OCI-LY3 (cell line): ENCODE data around the gene GRK3.

Source experiments
- H2AFZ ChIP-seq: fragments of 200-600, 300-600 bp; shearing (Covaris generic); 2 replicates; pipeline ENCODE4 v1.6.0; 2014; ENCODE audit warnings: antibody characterized with exemption, low read depth, low read length
- H3K27ac ChIP-seq: fragments of 200-600, 300-600 bp; sonication (generic); 2 replicates; pipeline ENCODE4 v1.5.1; 2014; ENCODE audit warnings: mild to moderate bottlenecking, low read length, moderate library complexity, mixed read lengths
- H3K27me3 ChIP-seq: fragments of 200-600, 300-600 bp; sonication (generic); 2 replicates; pipeline ENCODE4 v1.6.1; 2014; ENCODE audit warnings: low read depth, low read length, mixed read lengths
- H3K36me3 ChIP-seq: fragments of 200-600, 300-600 bp; sonication (generic); replicated peaks from 2 replicates; pipeline ENCODE3; 2014; ENCODE audit warnings: low read depth, low read length, mixed read lengths
- H3K4me1 ChIP-seq: fragments of 300-600, 200-600 bp; sonication (generic); 2 replicates; pipeline ENCODE4 v1.6.1; 2014; ENCODE audit warnings: low read length, mixed read lengths
- H3K4me2 ChIP-seq: fragments of 200-600, 300-600 bp; sonication (generic); 2 replicates; pipeline ENCODE4 v1.6.1; 2014; ENCODE audit warnings: low read length, mixed read lengths
- H3K4me3 ChIP-seq: fragments of 300-600, 200-600 bp; sonication (generic); 2 replicates; pipeline ENCODE4 v1.5.1; 2014; ENCODE audit warnings: antibody characterized with exemption, mild to moderate bottlenecking, low read length, moderate library complexity
- H3K79me2 ChIP-seq: fragments of 300-600, 200-600 bp; shearing (Covaris generic); 2 replicates; pipeline ENCODE4 v1.6.1; 2014; ENCODE audit warnings: mild to moderate bottlenecking, low read length, mixed read lengths
- H3K9ac ChIP-seq: fragments of 300-600, 200-600 bp; shearing (Covaris generic); 2 replicates; pipeline ENCODE4 v1.6.0; 2014; ENCODE audit warnings: mild to moderate bottlenecking, low read length, moderate library complexity
- H3K9me3 ChIP-seq: fragments of 200-600, 300-600 bp; shearing (Covaris generic); 2 replicates; pipeline ENCODE4 v1.6.1; 2014; ENCODE audit warnings: low read length, mixed read lengths; ENCODE audit not compliant: insufficient read depth
- H4K20me1 ChIP-seq: fragments of 200-600, 300-600 bp; sonication (generic); 2 replicates; pipeline ENCODE4 v1.6.1; 2016; ENCODE audit warnings: low read length, mixed read lengths; ENCODE audit not compliant: insufficient read depth
- EZH2phosphoT487 ChIP-seq: fragments of 200-600 bp; shearing (Covaris generic); IDR thresholded peaks from 2 replicates; pipeline ENCODE4 v1.6.1; 2018; ENCODE audit warnings: antibody characterized with exemption, mixed run types, low read depth
- TF ChIP-seq, protein P1 (sequence below): fragments of 200-600, 300-600 bp; sonication (generic); IDR thresholded peaks from 2 replicates; pipeline ENCODE4 v1.5.1; 2014; ENCODE audit warnings: antibody characterized with exemption, low read length, low read depth

The GRK3 gene

DNA sequence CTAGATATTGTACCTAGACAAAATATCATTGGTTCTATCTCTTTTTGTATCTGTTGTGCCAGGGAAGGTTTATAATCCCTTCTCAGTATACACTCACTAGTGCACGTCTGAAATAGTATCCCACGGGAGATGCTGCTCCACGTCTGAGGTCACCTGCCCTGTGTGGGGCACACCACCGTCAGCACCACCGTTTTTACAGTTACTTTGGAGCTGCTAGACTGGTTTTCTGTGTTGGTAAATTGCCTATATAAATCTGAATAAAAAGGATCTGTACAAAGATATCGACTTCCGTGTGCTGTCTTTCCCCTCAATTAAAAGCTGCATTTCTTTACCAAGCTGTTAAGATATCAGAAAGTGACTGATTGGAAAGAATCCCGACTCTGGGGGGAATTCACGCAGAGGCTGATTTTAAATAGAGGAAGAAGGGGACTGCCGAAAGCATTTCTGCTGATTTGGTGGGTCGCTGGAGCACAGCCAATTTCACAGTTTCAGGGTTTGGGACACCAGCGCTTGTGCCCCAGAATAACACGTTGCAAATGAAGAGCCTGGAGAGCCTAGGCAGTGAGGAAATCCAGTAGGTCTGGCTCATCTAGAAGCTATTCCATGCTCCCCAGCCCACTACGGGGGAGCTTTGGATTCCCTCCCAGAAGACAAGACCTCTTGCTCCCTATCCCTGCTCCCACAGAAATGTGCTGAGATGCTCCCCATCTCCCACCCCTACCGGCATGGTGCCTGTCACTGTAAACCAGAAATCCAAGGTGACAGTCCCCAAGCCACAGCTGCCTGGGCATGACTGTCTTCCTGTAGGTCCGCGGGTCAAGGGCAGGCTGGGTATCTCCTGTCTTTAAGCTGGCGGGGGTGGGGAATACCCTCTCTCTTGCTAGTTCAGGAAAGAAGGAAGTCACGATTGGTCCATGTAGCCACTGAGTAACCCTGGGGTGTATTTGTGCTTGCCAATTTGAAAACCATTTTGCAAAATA lies 164.8 kb downstream of the GRK3 start:
- Histone ChIP-seq H3K27me3 (no peaks in the 10 kb centered on the region), H3K4me3 (no peak overlapping the region), H3K9me3 (no peaks in the 10 kb centered on the region), H3K4me1 (peaks cover 5% of the 10 kb centered on the region), H3K9ac (no peak overlapping the region), H3K36me3 (peaks cover 21% of the 10 kb centered on the region), H3K27ac (no peak overlapping the region), H3K4me2 (no peak overlapping the region), H2AFZ (no peak overlapping the region), H4K20me1 (no peaks in the 10 kb centered on the region), H3K79me2 (no peaks in the 10 kb centered on the region)
- TF ChIP-seq, protein P1, sequence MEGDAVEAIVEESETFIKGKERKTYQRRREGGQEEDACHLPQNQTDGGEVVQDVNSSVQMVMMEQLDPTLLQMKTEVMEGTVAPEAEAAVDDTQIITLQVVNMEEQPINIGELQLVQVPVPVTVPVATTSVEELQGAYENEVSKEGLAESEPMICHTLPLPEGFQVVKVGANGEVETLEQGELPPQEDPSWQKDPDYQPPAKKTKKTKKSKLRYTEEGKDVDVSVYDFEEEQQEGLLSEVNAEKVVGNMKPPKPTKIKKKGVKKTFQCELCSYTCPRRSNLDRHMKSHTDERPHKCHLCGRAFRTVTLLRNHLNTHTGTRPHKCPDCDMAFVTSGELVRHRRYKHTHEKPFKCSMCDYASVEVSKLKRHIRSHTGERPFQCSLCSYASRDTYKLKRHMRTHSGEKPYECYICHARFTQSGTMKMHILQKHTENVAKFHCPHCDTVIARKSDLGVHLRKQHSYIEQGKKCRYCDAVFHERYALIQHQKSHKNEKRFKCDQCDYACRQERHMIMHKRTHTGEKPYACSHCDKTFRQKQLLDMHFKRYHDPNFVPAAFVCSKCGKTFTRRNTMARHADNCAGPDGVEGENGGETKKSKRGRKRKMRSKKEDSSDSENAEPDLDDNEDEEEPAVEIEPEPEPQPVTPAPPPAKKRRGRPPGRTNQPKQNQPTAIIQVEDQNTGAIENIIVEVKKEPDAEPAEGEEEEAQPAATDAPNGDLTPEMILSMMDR, result no peak
- TF ChIP-seq EZH2phosphoT487, result no peak

DNA sequence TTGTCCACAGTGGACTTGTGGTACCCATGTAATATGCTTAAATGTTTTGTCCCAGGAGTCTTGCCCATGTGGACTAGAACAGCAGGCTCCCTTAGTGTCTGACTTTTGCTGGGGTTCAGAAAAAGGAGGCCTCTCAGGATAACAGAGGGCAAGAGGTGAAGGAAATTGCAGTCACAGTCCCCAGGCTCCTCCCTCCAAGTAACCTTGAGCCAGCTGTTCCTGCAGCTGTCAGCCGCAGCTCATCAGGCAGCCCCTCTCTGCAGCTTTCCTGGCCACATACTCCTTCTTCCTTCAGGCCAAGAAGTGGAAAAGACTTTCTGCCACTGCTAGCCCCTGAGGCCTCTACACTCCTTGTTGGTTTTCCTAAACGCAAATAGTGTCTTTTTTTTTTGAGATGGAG lies 171.2 kb downstream of the GRK3 start:
- Histone ChIP-seq H4K20me1 (no peaks in the 10 kb centered on the region), H3K4me1 (peaks cover 9% of the 10 kb centered on the region), H3K79me2 (no peaks in the 10 kb centered on the region), H3K27me3 (no peaks in the 10 kb centered on the region), H3K9me3 (no peaks in the 10 kb centered on the region), H2AFZ (no peak overlapping the region), H3K36me3 (no peaks in the 10 kb centered on the region), H3K4me3 (no peak overlapping the region), H3K27ac (no peak overlapping the region), H3K4me2 (no peak overlapping the region), H3K9ac (no peak overlapping the region)
- TF ChIP-seq EZH2phosphoT487, result no peak
- TF ChIP-seq, protein P1, result no peak

DNA sequence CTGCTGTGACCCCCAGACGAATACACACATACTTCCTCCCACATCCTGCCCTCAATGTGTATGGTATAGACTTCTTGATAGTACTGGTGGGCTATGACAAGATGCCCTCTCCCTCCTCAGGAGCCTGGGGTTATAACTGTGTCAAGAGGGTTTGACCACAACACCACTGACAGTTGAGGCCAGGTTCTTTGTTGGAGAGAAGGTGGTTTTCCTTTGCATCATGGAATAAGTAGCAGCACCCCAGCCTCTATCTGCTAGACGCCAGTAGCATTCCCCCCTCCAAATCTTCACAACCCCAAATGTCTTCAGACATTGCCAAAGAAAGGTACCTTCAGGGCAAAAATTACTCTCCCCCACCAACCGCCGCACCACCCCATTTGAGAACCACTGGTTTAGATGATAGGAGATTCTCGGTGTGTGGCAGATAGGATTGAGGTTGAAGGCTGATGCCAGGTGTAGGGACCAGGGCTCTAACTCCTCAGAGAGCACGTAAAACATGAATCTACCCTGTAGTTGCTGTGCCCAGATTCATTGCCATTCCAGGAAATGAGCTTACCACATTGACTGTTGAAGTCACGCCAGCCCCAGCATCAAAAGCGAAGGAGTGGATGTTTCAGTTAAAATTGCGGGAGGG lies 172.0 kb downstream of the GRK3 start:
- H4K20me1 ChIP-seq, result no peaks in the 10 kb centered on the region
- H3K27me3 ChIP-seq, result no peaks in the 10 kb centered on the region
- no peak overlapping the region for H2AFZ ChIP-seq
- no peak overlapping the region for H3K27ac ChIP-seq
- no peak overlapping the region for H3K9ac ChIP-seq
- H3K79me2 ChIP-seq, result peaks cover 3% of the 10 kb centered on the region
- H3K36me3 ChIP-seq, result no peaks in the 10 kb centered on the region
- TF ChIP-seq, protein P1, result no peak
- TF ChIP-seq EZH2phosphoT487, result no peak
- H3K9me3 ChIP-seq, result no peaks in the 10 kb centered on the region
- no peak overlapping the region for H3K4me3 ChIP-seq
- H3K4me1 ChIP-seq, result peaks cover 13% of the 10 kb centered on the region
- H3K4me2 ChIP-seq, result no peak overlapping the region

DNA sequence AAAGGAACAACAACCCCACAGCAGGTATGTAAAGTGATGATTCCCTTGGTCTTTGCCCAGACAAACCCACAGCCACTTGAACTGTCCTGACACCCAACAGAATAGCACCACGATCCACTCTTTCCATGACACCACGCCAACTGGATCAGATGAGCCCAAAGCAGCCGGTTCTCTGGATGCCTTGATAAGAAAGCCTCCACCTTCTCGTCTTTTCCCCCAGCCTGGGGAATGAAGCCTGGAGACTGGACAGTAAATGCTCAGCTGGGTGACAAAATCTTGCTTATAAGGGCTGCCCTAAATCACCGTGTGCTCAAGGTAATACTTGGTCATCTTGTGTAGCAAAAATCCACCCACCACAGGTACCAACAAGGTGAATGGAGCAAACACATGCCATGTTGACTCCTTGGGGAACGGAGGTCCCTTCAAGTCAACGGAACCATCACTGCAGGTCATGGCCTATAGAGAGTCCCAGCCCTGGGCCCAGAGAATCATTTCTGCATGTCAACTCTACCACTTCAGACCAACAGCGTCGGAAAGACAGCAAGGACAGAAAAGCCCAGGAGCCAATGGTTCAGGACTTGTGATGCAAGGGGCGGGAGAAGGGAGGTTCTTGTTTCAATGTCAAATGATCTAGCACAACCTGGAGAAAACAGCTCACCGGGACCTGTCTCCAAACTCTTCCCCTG lies 175.3 kb downstream of the GRK3 start:
- Histone ChIP-seq H3K27me3 (no peaks in the 10 kb centered on the region), H3K4me2 (no peak overlapping the region), H3K4me1 (peaks cover 21% of the 10 kb centered on the region), H3K9ac (no peak overlapping the region), H2AFZ (no peak overlapping the region), H3K4me3 (no peak overlapping the region), H3K27ac (no peak overlapping the region), H3K36me3 (peaks cover 8% of the 10 kb centered on the region), H3K9me3 (no peaks in the 10 kb centered on the region), H4K20me1 (no peaks in the 10 kb centered on the region), H3K79me2 (peaks cover 36% of the 10 kb centered on the region)
- TF ChIP-seq EZH2phosphoT487, result no peak
- TF ChIP-seq, protein P1, result no peak
